Kidney epithelial cell (primary cell): ENCODE measurements around the gene DARS1. TPM values are rescaled to one million over a fixed set of nuclear protein-coding genes. Genes with fewer than 3 reads are reported as not detected.

ENCODE experiments used
- DNase-seq: peaks from one replicate; pipeline ENCODE4 v3.0.0-alpha.2; 2010; ENCODE audit warnings: low read depth
- H3K27me3 ChIP-seq: 2 replicates; pipeline ENCODE4 v1.6.0; 2011; ENCODE audit warnings: low read length; ENCODE audit not compliant: control insufficient read depth, insufficient read depth
- H3K36me3 ChIP-seq: 2 replicates; pipeline ENCODE4 v1.5.1; 2011; ENCODE audit warnings: low read length; ENCODE audit not compliant: control insufficient read depth, insufficient read depth
- H3K4me3 ChIP-seq: 2 replicates; pipeline ENCODE4 v1.5.1; 2011; ENCODE audit warnings: low read depth, mild to moderate bottlenecking, control low read depth, low read length
- total RNA-seq: library from RNA; depleted of rRNA; stranded (reverse); fragments of >200 nt; gene quantifications from 2 replicates; pipeline ENCODE4 v1.2.3, GENCODE V29; 2015
- TF ChIP-seq, protein P1 (sequence below): IDR thresholded peaks from 2 replicates; pipeline ENCODE4 v1.5.1; 2011; ENCODE audit warnings: mild to moderate bottlenecking, moderate library complexity, low read length, control low read depth, inconsistent platforms; ENCODE audit not compliant: insufficient read depth, poor library complexity, severe bottlenecking

The DARS1 gene
- total RNA-seq, 1 donor from 2014 or later, result 69.4 TPM

DNA sequence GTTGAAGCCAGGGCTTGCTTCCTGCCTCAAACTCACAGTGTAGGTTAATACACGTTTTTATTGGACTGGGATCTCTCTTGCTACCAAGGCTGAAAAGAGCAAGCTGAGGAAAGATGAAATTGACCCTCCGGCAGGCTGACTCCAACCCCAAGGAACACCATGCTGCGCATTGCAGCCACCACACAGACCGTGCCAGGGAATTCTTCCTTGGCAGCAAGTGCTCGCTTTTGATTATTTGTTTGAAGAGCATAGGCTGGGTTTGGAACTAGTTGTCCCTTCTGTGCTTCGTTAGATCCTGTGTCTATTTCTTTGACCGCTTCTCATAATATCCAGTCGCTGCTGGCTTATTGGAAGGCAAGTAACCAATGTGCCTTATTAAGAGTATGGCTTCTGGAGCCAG is 34.4 kb upstream of the DARS1 start:
- DNase-seq, result no peak
- TF ChIP-seq, protein P1, sequence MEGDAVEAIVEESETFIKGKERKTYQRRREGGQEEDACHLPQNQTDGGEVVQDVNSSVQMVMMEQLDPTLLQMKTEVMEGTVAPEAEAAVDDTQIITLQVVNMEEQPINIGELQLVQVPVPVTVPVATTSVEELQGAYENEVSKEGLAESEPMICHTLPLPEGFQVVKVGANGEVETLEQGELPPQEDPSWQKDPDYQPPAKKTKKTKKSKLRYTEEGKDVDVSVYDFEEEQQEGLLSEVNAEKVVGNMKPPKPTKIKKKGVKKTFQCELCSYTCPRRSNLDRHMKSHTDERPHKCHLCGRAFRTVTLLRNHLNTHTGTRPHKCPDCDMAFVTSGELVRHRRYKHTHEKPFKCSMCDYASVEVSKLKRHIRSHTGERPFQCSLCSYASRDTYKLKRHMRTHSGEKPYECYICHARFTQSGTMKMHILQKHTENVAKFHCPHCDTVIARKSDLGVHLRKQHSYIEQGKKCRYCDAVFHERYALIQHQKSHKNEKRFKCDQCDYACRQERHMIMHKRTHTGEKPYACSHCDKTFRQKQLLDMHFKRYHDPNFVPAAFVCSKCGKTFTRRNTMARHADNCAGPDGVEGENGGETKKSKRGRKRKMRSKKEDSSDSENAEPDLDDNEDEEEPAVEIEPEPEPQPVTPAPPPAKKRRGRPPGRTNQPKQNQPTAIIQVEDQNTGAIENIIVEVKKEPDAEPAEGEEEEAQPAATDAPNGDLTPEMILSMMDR, result no peak
- no peak overlapping the region for H3K4me3 ChIP-seq
- no peaks in the 10 kb centered on the region for H3K36me3 ChIP-seq
- no peaks in the 10 kb centered on the region for H3K27me3 ChIP-seq

DNA sequence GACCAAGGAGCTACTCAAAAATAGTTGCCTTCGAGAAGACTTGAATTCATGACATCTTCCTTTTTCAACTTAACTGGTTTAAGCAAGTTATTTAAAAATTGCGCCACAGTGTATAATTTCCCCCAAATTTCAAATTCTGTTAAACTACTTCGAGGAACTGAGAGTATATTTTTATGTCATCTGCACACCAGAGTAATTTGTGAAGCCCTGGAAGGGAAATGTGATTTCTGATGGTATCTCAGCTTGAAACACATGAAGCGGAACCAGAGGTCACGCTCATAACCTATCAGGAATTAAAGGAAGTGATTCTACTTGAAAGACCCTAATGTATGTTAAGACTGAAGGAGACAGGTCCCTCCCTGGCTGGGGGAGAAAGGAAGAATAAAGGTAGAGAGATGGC is 33.9 kb upstream of the DARS1 start:
- TF ChIP-seq, protein P1, result no peak
- no peaks in the 10 kb centered on the region for H3K36me3 ChIP-seq
- no peaks in the 10 kb centered on the region for H3K27me3 ChIP-seq
- no peak overlapping the region for H3K4me3 ChIP-seq
- DNase-seq, result no peak

DNA sequence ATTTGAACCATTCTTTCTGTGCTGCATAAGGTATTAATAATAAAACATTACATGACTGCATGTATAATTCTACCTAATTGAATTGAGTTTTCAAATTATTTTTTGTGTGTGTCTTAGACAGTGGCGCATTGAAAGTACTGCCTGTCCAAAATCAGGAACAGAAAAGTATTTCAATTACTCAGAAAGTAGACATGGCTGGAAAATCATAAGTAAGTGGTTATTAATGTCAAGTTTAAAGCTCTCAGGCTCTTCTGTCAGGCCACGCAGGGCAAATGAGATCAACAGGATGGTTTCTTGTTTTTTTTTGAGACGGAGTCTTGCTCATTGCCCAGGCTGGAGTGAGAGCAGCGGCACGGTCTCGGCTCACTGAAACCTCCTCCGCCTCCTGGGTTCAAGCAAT is 32.4 kb upstream of the DARS1 start:
- Histone ChIP-seq H3K4me3 (no peak overlapping the region), H3K36me3 (no peaks in the 10 kb centered on the region), H3K27me3 (no peaks in the 10 kb centered on the region)
- TF ChIP-seq, protein P1, result no peak
- DNase-seq, result no peak

DNA sequence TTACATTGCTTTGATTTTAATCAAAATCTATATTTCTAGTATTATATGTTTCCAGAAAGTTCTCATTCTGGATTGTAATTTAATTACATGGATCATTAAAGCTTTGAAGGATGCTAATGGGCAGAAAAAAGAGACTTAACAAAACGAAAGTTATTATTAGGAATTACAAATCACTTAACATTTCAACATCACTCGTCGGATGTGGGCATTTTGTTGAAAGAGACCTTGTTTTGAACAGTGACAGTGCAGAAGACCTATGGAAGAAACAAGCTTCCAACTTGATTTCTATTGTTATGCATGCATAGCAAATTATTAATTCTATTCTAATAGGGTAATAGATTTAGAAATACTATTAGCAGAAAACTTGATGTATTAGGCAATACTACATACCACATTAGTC is 31.4 kb upstream of the DARS1 start:
- TF ChIP-seq, protein P1, result no peak
- DNase-seq, result no peak
- Histone ChIP-seq H3K27me3 (no peaks in the 10 kb centered on the region), H3K36me3 (no peaks in the 10 kb centered on the region), H3K4me3 (no peak overlapping the region)

DNA sequence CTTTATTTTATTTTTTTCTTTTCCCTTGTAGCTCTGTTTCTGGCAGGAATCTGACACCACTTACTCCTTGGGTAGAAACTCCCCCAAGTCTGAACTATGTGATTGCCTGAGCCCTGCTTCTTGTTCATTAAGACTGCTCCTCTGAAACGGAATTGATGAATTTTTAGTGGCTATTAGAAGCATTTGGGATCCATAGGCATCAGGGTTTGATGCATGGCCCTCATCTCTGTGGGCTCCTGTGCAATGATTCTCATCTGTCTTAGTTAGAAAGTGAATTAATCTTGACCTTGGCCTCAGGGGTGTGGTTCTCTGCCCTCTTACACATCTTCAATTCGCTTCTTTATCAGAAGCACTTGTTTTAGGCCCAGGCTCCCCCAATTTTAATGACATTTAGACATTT is 31.0 kb upstream of the DARS1 start:
- H3K27me3 ChIP-seq, result no peaks in the 10 kb centered on the region
- DNase-seq, result no peak
- TF ChIP-seq, protein P1, result no peak
- H3K36me3 ChIP-seq, result no peaks in the 10 kb centered on the region
- H3K4me3 ChIP-seq, result no peak overlapping the region

DNA sequence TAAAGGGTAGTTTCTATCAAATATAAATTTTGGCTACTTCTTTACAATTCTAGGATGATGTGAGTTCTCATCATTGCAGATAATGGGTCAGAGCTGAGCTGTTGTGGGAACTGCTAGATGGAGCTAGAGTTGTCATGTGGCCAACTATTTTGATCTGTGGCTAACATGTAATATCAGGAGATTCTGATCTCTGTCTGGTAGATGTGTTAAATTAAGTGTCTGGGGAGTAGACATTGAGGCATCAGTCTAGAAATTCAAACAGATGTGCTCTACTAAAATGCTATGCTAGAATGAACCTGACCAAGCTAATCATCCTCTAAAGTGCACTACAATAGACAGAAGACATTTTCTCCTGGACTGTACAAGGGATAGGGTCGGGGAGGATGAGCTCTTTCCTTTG is 30.3 kb upstream of the DARS1 start:
- DNase-seq, result no peak
- H3K4me3 ChIP-seq, result no peak overlapping the region
- H3K27me3 ChIP-seq, result no peaks in the 10 kb centered on the region
- no peaks in the 10 kb centered on the region for H3K36me3 ChIP-seq
- TF ChIP-seq, protein P1, result no peak
